SK-N-SH treated with all-trans-retinoic acid at 6 μM for 48 hours (cell line): ENCODE data around the gene PSMB7.

Source experiments
- ATAC-seq: fragments of 200-7000 bp; cut with Tn5 transposase; 3 replicates; pipeline ENCODE4 v1.9.1; 2020; ENCODE audit warnings: mild to moderate bottlenecking, moderate library complexity
- ARNTL ChIP-seq: fragments of 450-650 bp; formaldehyde crosslinking; IDR thresholded peaks from 2 replicates; pipeline ENCODE4 v1.5.0; 2020; ENCODE audit warnings: low read depth, mild to moderate bottlenecking, moderate library complexity, borderline replicate concordance
- BACH2 ChIP-seq: fragments of 250-450 bp; sonication (Bioruptor Pico); IDR thresholded peaks from 2 replicates; pipeline ENCODE4 v1.9.0; 2021; ENCODE audit warnings: mild to moderate bottlenecking, borderline replicate concordance
- CREB5 ChIP-seq: fragments of 250-450 bp; sonication (Bioruptor Pico); IDR thresholded peaks from 2 replicates; pipeline ENCODE4 v1.5.1; 2020; ENCODE audit warnings: low read depth, mild to moderate bottlenecking, moderate library complexity
- CSDC2 ChIP-seq: fragments of 250-450 bp; sonication (Bioruptor Pico); IDR thresholded peaks from 2 replicates; pipeline ENCODE4 v1.5.0; 2020; ENCODE audit warnings: mild to moderate bottlenecking, moderate library complexity
- CSRNP3 ChIP-seq: fragments of 250-450 bp; sonication (Bioruptor Pico); IDR thresholded peaks from 2 replicates; pipeline ENCODE4 v1.5.1; 2021; ENCODE audit warnings: mild to moderate bottlenecking, moderate library complexity
- ESRRG ChIP-seq: fragments of 250-450 bp; sonication (Bioruptor Pico); IDR thresholded peaks from 2 replicates; pipeline ENCODE4 v1.6.1; 2021; ENCODE audit warnings: mild to moderate bottlenecking
- GLIS3 ChIP-seq: fragments of 250-450 bp; sonication (Bioruptor Pico); IDR thresholded peaks from 2 replicates; pipeline ENCODE4 v1.5.0; 2020; ENCODE audit warnings: mild to moderate bottlenecking, moderate library complexity
- ISL1 ChIP-seq: fragments of 250-450 bp; sonication (Bioruptor Pico); IDR thresholded peaks from 2 replicates; pipeline ENCODE4 v2.1.2; 2022; ENCODE audit warnings: mild to moderate bottlenecking, moderate library complexity
- OSR1 ChIP-seq: fragments of 250-450 bp; sonication (Bioruptor Pico); IDR thresholded peaks from 2 replicates; pipeline ENCODE4 v1.8.0; 2022; ENCODE audit warnings: moderate library complexity, mild to moderate bottlenecking, inconsistent platforms
- PATZ1 ChIP-seq: fragments of 250-450 bp; sonication (Bioruptor Pico); IDR thresholded peaks from 2 replicates; pipeline ENCODE4 v1.8.0; 2020; ENCODE audit warnings: mild to moderate bottlenecking, moderate library complexity, borderline replicate concordance
- POU6F1 ChIP-seq: fragments of 250-450 bp; sonication (Bioruptor Pico); IDR thresholded peaks from 2 replicates; pipeline ENCODE4 v1.8.0; 2021; ENCODE audit warnings: low read depth, mild to moderate bottlenecking, moderate library complexity, borderline replicate concordance
- PPARA ChIP-seq: fragments of 250-450 bp; sonication (Bioruptor Pico); IDR thresholded peaks from 2 replicates; pipeline ENCODE4 v1.5.0; 2020; ENCODE audit warnings: mild to moderate bottlenecking, borderline replicate concordance
- RARB ChIP-seq: fragments of 250-450 bp; sonication (Bioruptor Pico); IDR thresholded peaks from 2 replicates; pipeline ENCODE4 v1.8.0; 2021; ENCODE audit warnings: mild to moderate bottlenecking, moderate library complexity
- SNAI2 ChIP-seq: fragments of 250-450 bp; sonication (Bioruptor Pico); IDR thresholded peaks from 2 replicates; pipeline ENCODE4 v1.5.0; 2020; ENCODE audit warnings: mild to moderate bottlenecking, moderate library complexity
- TCF4 ChIP-seq: fragments of 250-450 bp; sonication (Bioruptor Pico); IDR thresholded peaks from 2 replicates; pipeline ENCODE4 v1.8.0; 2021; ENCODE audit warnings: mild to moderate bottlenecking, moderate library complexity, borderline replicate concordance
- TOX ChIP-seq: fragments of 250-450 bp; sonication (Bioruptor Pico); IDR thresholded peaks from 2 replicates; pipeline ENCODE4 v1.8.0; 2021; ENCODE audit warnings: mild to moderate bottlenecking, moderate library complexity, borderline replicate concordance
- TSHZ2 ChIP-seq: fragments of 250-450 bp; sonication (Bioruptor Pico); IDR thresholded peaks from 2 replicates; pipeline ENCODE4 v1.5.0; 2020; ENCODE audit warnings: mild to moderate bottlenecking, moderate library complexity
- ZC3H10 ChIP-seq: fragments of 250-450 bp; sonication (Bioruptor Pico); IDR thresholded peaks from 2 replicates; pipeline ENCODE4 v1.5.1; 2021; ENCODE audit warnings: mild to moderate bottlenecking, moderate library complexity
- ZFP3 ChIP-seq: fragments of 250-450 bp; sonication (Bioruptor Pico); IDR thresholded peaks from 2 replicates; pipeline ENCODE4 v1.5.0; 2020; ENCODE audit warnings: mild to moderate bottlenecking, moderate library complexity
- ZFP30 ChIP-seq: fragments of 450-650 bp; formaldehyde crosslinking; IDR thresholded peaks from 2 replicates; pipeline ENCODE4 v1.5.0; 2022; ENCODE audit warnings: mild to moderate bottlenecking, moderate library complexity
- ZNF565 ChIP-seq: fragments of 450-650 bp; formaldehyde crosslinking; conservative IDR thresholded peaks from 2 replicates; pipeline ENCODE4 v1.5.0; 2020; ENCODE audit warnings: low read depth, mild to moderate bottlenecking, moderate library complexity
- ZNF70 ChIP-seq: fragments of 450-650 bp; formaldehyde crosslinking; IDR thresholded peaks from 2 replicates; pipeline ENCODE4 v1.5.0; 2020; ENCODE audit warnings: mild to moderate bottlenecking, moderate library complexity
- ZNF8 ChIP-seq: fragments of 450-650 bp; formaldehyde crosslinking; IDR thresholded peaks from 2 replicates; pipeline ENCODE4 v1.5.0; 2020; ENCODE audit warnings: mild to moderate bottlenecking, moderate library complexity

The PSMB7 gene

GRCh38 chr9:124343533-124344290, 71.5 kb downstream of the PSMB7 start:
- TF ChIP-seq ZFP3 (CRISPR knock-in tag) = no peak
- no peak for TF ChIP-seq ZC3H10 (CRISPR knock-in tag)
- TF ChIP-seq TSHZ2 (CRISPR knock-in tag) = no peak
- TF ChIP-seq SNAI2 (CRISPR knock-in tag) = no peak
- no peak for TF ChIP-seq TCF4 (CRISPR knock-in tag)
- TF ChIP-seq PPARA (CRISPR knock-in tag) = no peak
- TF ChIP-seq POU6F1 (CRISPR knock-in tag) = no peak
- TF ChIP-seq ESRRG = no peak
- TF ChIP-seq ARNTL = no peak
- TF ChIP-seq CSDC2 (CRISPR knock-in tag) = no peak
- TF ChIP-seq PATZ1 (CRISPR knock-in tag) = no peak
- TF ChIP-seq CREB5 (CRISPR knock-in tag) = no peak
- no peak for TF ChIP-seq BACH2 (CRISPR knock-in tag)
- no peak for TF ChIP-seq ISL1
- TF ChIP-seq RARB = no peak
- TF ChIP-seq GLIS3 = no peak
- TF ChIP-seq CSRNP3 = no peak
- no peak for TF ChIP-seq OSR1 (CRISPR knock-in tag)
- no peak for TF ChIP-seq ZNF565 (CRISPR knock-in tag)

GRCh38 chr9:124342776-124343485, 72.3 kb downstream of the PSMB7 start:
- ATAC-seq = peak; percentile 93

More at GRCh38 chr9:124343533-124344290, 71.5 kb downstream of the PSMB7 start:
- ATAC-seq = peak; percentile 2; the same call in 1 of the 3 replicates

More at GRCh38 chr9:124342776-124343485, 72.3 kb downstream of the PSMB7 start:
- TF ChIP-seq RARB (no peak), CSDC2 (CRISPR knock-in tag) (no peak), SNAI2 (CRISPR knock-in tag) (no peak), ZFP30 (CRISPR knock-in tag) (no peak), ZNF565 (CRISPR knock-in tag) (no peak), ZNF70 (CRISPR knock-in tag) (no peak), TOX (CRISPR knock-in tag) (no peak), TCF4 (CRISPR knock-in tag) (no peak), CREB5 (CRISPR knock-in tag) (no peak), PATZ1 (CRISPR knock-in tag) (no peak), ZNF8 (CRISPR knock-in tag) (no peak), ESRRG (no peak), PPARA (CRISPR knock-in tag) (no peak), ZFP3 (CRISPR knock-in tag) (no peak), GLIS3 (no peak), ISL1 (no peak)
